ENCODE data around the gene ING4. TPM values are rescaled to one million over a fixed set of nuclear protein-coding genes. Genes with fewer than 3 reads are reported as not detected.

Gene ING4
- total and polyA plus RNA-seq, 12 donors, result 17.7 to 32.5 (median 22.6) TPM

DNA sequence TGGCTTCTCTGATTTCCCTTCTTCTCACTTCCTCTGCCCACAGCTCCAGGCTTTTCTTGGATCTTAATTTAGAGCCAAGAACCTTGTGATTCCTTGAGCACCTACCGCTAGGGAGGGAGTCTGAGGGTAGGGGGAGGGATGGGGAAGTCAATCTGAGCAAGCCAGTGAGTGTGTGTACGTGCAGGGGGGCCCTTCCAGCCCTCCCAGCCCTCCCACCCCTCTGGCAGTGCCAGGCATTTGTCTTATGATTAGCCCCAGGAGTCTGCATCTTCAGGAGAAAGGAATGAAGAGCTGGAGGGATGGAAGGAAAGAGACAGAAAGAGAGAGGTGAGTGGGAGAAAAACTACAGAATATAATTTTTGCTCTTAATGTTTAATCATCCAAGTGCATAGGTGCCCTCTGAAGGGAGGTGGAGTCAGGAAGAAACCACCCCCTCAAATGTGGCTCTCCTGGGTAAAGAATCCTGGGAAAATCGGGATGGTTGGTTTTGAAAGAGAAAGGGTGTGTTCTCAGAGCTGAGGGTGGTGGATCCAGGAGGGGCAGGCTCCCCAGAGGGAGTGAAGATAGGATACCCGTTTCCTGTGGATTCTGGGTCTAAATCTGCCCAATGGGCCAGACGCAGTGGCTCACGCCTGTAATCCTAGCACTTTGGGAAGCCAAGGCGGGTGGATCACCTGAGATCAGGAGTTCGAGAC is 35.6 kb upstream of the ING4 start:
- H3K27me3 ChIP-seq, result peaks cover 12 to 85% (median 67%) of the 10 kb centered on the region in 7 donors
- DNase-seq (no peak), ATAC-seq (no peak)
- H3K4me1 ChIP-seq, result peaks cover 3 to 16% (median 11%) of the 10 kb centered on the region in 9 donors
- intact Hi-C loops (cut with DNase I), result loop anchor here in 2 of 10 donors (10.0 kb wide), 2 partner anchors 74 to 84 kb away; no protein-coding TSS in a partner anchor
- TF ChIP-seq, protein P1, sequence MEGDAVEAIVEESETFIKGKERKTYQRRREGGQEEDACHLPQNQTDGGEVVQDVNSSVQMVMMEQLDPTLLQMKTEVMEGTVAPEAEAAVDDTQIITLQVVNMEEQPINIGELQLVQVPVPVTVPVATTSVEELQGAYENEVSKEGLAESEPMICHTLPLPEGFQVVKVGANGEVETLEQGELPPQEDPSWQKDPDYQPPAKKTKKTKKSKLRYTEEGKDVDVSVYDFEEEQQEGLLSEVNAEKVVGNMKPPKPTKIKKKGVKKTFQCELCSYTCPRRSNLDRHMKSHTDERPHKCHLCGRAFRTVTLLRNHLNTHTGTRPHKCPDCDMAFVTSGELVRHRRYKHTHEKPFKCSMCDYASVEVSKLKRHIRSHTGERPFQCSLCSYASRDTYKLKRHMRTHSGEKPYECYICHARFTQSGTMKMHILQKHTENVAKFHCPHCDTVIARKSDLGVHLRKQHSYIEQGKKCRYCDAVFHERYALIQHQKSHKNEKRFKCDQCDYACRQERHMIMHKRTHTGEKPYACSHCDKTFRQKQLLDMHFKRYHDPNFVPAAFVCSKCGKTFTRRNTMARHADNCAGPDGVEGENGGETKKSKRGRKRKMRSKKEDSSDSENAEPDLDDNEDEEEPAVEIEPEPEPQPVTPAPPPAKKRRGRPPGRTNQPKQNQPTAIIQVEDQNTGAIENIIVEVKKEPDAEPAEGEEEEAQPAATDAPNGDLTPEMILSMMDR (IDR thresholded peaks at IDR 0.05), result no peak
- WGBS, 2 donors, result 44 to 55% methylated on average over 8 of the region's 8 CpGs
- no peaks in the 10 kb centered on the region for H3K36me3 ChIP-seq
- H3K4me3 ChIP-seq, result no peak overlapping the region
- H3K9me3 ChIP-seq, result no peaks in the 10 kb centered on the region
- no peak overlapping the region for H3K27ac ChIP-seq

DNA sequence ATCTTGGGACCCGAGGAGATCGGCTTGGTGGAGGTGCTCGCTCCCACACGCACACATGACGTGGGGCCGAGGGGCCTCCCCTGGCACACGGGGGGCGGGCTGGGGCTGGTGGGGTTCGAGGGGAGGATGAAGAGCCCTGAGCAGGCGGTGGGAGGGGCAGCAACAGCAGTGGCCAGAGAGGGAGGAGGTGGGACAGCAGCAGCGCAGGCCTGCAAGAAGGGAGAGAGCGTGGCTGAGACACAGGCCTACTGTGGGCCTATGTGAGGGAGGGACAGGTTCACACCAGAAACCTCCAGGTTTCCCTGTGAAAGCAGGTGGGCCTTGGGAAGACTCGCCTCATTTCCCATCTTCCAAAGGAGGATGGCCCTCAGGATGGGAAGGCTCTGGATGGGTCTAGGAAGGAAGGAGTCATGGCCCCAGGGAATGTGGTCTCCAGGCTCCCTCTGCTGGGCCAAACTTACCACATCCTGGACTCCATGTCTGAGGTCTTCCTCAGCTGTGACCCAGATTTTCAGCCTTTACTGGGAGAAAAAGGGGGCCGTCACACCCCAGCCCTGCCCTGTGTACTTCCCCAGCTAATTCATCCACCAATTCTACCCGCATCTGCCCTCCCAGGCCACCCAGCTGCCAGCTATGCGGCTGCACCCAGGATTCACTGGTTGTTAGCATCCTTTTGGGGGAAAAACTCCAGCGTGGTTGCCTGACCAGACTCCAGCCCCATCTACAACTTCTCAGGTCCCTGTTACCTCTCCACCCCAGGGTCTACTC is 34.8 kb upstream of the ING4 start:
- H3K27me3 ChIP-seq, result peaks cover 12 to 78% (median 60%) of the 10 kb centered on the region in 7 donors
- H3K4me3 ChIP-seq, result no peak overlapping the region
- DNase-seq (no peak), ATAC-seq (peak in 7 of 8 donors; percentile 39 to 73 (median 54))
- H3K9me3 ChIP-seq, result no peaks in the 10 kb centered on the region
- no peak overlapping the region for H3K27ac ChIP-seq
- peaks cover 3 to 16% (median 11%) of the 10 kb centered on the region in 9 donors for H3K4me1 ChIP-seq
- 72 to 73% methylated on average over 17 of the region's 17 CpGs for WGBS, 2 donors
- TF ChIP-seq, protein P1 (IDR thresholded peaks at IDR 0.05), result peak in 8 of 9 donors; percentile 11 to 57 (median 40)
- intact Hi-C loops (cut with DNase I), result loop anchor here in 2 of 10 donors (10.0 kb wide), 2 partner anchors 73 to 83 kb away; no protein-coding TSS in a partner anchor
- H3K36me3 ChIP-seq, result no peaks in the 10 kb centered on the region

DNA sequence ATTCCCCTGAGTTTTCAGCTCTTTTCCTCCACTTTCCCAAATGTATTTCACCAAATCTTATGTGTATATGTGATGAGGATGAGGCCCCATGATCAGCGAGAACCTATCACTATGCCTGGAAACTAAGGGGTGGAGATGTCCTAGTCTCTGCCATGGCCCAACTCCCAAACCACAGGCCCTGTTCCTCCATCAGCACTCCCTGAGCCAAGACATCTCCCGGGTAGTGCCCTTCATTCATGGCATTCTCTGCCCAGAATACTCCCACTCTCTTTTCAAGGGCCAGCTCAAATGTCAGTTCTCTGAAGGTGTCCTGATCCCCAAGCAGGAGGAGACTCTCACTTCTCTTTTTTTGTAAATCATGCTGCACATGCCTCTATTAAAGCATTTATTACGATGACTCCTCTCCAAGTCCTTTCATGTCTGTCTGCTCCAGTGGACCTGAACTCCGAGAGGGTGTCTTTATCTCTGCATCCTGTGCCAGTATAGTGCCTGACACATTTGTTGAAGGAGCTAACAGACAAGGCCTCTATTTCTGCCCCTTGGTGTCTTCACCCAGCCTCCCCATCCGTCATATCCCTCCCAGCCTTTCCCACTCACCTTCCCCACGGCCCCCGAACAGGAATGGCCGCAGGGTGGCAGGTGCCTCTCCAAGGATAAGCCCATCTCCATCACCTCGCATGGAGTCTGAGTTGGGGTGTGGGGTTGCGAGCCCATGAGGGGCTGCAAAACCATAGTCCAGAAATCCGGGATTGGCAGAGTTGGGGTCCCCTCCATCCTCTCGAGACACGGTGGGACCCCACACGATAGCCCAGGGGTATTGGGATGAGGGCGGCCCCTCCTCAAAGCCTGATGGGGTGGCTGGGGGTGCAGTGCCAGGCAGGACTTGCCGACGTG is 34.0 kb upstream of the ING4 start:
- Histone ChIP-seq H3K27me3 (peaks cover 12 to 69% (median 51%) of the 10 kb centered on the region in 7 donors), H3K4me3 (no peak overlapping the region), H3K27ac (no peak overlapping the region), H3K9me3 (no peaks in the 10 kb centered on the region), H3K36me3 (no peaks in the 10 kb centered on the region), H3K4me1 (peaks cover 3 to 16% (median 11%) of the 10 kb centered on the region in 9 donors)
- TF ChIP-seq, protein P1 (IDR thresholded peaks at IDR 0.05), result no peak
- ATAC-seq (no peak), DNase-seq (no peak)
- WGBS, 2 donors, result 82 to 85% methylated on average over 17 of the region's 17 CpGs
- intact Hi-C loops (cut with DNase I), result loop anchor here in 2 of 10 donors (10.0 kb wide), 2 partner anchors 72 to 82 kb away; no protein-coding TSS in a partner anchor

All from heart right ventricle (tissue), 16 donors.